CD4-positive, CD25-positive, alpha-beta regulatory T cell (primary cell): ENCODE data around the gene DPEP2. TPM values are rescaled to one million over a fixed set of nuclear protein-coding genes. Genes with fewer than 3 reads are reported as not detected.
"Not testable (repeated sequence)": the region's sequence is repeated elsewhere in the genome, so short reads cannot be mapped to it uniquely, and the experiment has no call there.

Experiments used
- ATAC-seq, 2 donors: fragments of 150-1000 bp; cut with Tn5 transposase; one replicate each; pipeline ENCODE4 v1.10.0; 2021; ENCODE audit warnings: low read depth in 2 of 2, moderate number of reproducible peaks in 2 of 2, moderate library complexity in 1 of 2
- DNase-seq, 3 donors: peaks; one replicate each; pipeline versions ENCODE4 v3.0.0 to v3.0.0-alpha.2; 2012 to 2022; ENCODE audit warnings: mixed read lengths in 1 of 3
- H3K27ac ChIP-seq: one replicate; pipeline ENCODE4 v1.7.0; 2013; ENCODE audit warnings: mild to moderate bottlenecking, low read length; ENCODE audit not compliant: insufficient read depth, poor library complexity, severe bottlenecking
- H3K27me3 ChIP-seq: one replicate; pipeline ENCODE4 v1.7.0; 2013; ENCODE audit warnings: low read length; ENCODE audit not compliant: control insufficient read depth, insufficient read depth
- H3K36me3 ChIP-seq: one replicate; pipeline ENCODE4 v1.7.0; 2013; ENCODE audit warnings: mild to moderate bottlenecking, low read length, moderate library complexity; ENCODE audit not compliant: control insufficient read depth, insufficient read depth
- H3K4me1 ChIP-seq: 2 replicates; pipeline ENCODE4 v1.7.0; 2013; ENCODE audit warnings: mild to moderate bottlenecking, low read length; ENCODE audit not compliant: insufficient read depth, control insufficient read depth, poor library complexity, severe bottlenecking
- H3K4me3 ChIP-seq: one replicate; pipeline ENCODE4 v1.7.0; 2013; ENCODE audit warnings: low read depth, mild to moderate bottlenecking, low read length, moderate library complexity
- H3K9me3 ChIP-seq, 2 experiments: 1 replicate in 1 of 2; 2 replicates in 1 of 2; pipeline ENCODE4 v1.7.0; 2013; ENCODE audit warnings: low read length in 2 of 2, mild to moderate bottlenecking in 1 of 2, moderate library complexity in 1 of 2; ENCODE audit not compliant: control insufficient read depth in 2 of 2
- H3K27ac Mint-ChIP-seq, 3 donors: one replicate each; pipeline ENCODE4 v1.8.0; 2020 to 2022; ENCODE audit warnings: mild to moderate bottlenecking in 3 of 3, mixed read lengths in 3 of 3, moderate library complexity in 2 of 3
- H3K27me3 Mint-ChIP-seq: one replicate; pipeline ENCODE4 v1.8.0; 2022; ENCODE audit warnings: mild to moderate bottlenecking, mixed read lengths
- H3K36me3 Mint-ChIP-seq: one replicate; pipeline ENCODE4 v1.8.0; 2020; ENCODE audit warnings: mixed read lengths
- H3K4me1 Mint-ChIP-seq, 4 donors: one replicate each; pipeline ENCODE4 v1.8.0; 2020 to 2022; ENCODE audit warnings: mixed read lengths in 4 of 4, mild to moderate bottlenecking in 1 of 4
- H3K4me3 Mint-ChIP-seq, 4 donors: one replicate each; pipeline ENCODE4 v1.8.0; 2020 to 2022; ENCODE audit warnings: mild to moderate bottlenecking in 4 of 4, mixed read lengths in 4 of 4, moderate library complexity in 3 of 4
- H3K9me3 Mint-ChIP-seq, 7 donors: one replicate each; pipeline ENCODE4 v1.8.0; 2020 to 2022; ENCODE audit warnings: mixed read lengths in 7 of 7, mild to moderate bottlenecking in 3 of 7, moderate library complexity in 2 of 7
- polyA plus RNA-seq, 4 donors: library from polyadenylated mRNA; unstranded; fragments of 300-500 nt; fragmentation: Illumina TruSeq; gene quantifications; one replicate each; pipeline ENCODE4 v1.2.3, GENCODE V29; 2021
- total RNA-seq: library from RNA; stranded (reverse); gene quantifications from one replicate; pipeline ENCODE4 v1.2.3, GENCODE V29; 2022

DPEP2 gene
- total and polyA plus RNA-seq, 5 donors from 2014 or later = 52.2 to 70.0 (median 58.0) TPM

DNA sequence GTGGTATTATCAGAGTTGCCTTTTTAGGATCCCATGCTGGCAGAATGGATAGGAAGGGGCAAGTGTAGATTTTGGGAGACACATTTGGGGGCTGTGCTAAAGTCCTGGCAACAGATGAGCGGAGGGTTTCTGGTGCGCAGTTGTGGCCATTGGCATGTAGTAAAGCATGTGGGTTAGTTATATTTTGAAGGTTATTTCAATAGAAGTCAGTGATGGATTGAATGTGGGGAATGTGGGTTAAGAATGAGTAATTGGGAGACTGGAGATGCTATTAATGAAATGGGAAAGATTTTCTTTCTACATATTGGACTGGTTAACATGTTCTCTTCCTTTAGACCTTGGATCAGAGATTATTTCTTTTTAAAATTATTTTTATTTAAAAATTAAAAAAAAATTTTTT, 33.8 kb upstream of the DPEP2 start:
- H3K27me3 ChIP-seq = no peaks in the 10 kb centered on the region
- no peak overlapping the region for H3K27ac ChIP-seq
- ATAC-seq (no peak), DNase-seq (no peak)
- Mint-ChIP-seq H3K27me3 (no peaks in the 10 kb centered on the region), H3K9me3 (no peaks in the 10 kb centered on the region), H3K4me3 (peak overlapping the region in 1 of 4 donors; percentile 41), H3K27ac (peak overlapping the region in 1 of 3 donors; percentile 47), H3K36me3 (peaks cover 10% of the 10 kb centered on the region), H3K4me1 (peaks cover 2 to 5% (median 3%) of the 10 kb centered on the region in 4 donors)
- H3K4me1 ChIP-seq = no peaks in the 10 kb centered on the region
- no peak overlapping the region for H3K4me3 ChIP-seq
- H3K36me3 ChIP-seq = peaks cover 8% of the 10 kb centered on the region
- H3K9me3 ChIP-seq = no peaks in the 10 kb centered on the region

DNA sequence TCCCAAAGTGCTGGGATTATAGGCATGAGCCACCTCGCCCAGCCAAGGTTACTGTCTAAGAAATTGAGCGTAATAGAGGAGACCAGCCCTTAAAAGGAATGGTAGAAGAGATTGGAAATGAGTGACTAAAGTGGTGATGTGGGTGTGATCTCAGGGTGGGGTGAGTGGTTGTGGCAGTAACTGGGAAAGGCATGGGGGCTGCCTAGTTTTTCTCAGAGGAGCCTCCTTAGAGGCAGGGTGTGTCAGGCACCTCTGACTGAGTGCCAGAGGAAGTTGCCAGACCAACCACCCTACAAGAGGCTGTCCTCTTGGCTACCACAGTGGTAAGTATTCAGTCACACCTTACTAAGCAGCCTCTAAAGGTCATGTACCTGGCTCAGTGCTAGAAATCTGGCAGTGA, 32.7 kb upstream of the DPEP2 start:
- H3K4me1 Mint-ChIP-seq = peaks cover 2 to 9% (median 4%) of the 10 kb centered on the region in 4 donors
- peak overlapping the region in 2 of 3 donors; percentile 70 to 71 for H3K27ac Mint-ChIP-seq
- H3K27me3 ChIP-seq = no peaks in the 10 kb centered on the region
- no peaks in the 10 kb centered on the region for H3K27me3 Mint-ChIP-seq
- H3K4me1 ChIP-seq = no peaks in the 10 kb centered on the region
- H3K4me3 ChIP-seq = no peak overlapping the region
- no peaks in the 10 kb centered on the region for H3K9me3 ChIP-seq
- ATAC-seq (no peak), DNase-seq (peak in 1 of 3 donors; percentile 20)
- H3K4me3 Mint-ChIP-seq = no peak overlapping the region
- peaks cover 14% of the 10 kb centered on the region for H3K36me3 Mint-ChIP-seq
- no peaks in the 10 kb centered on the region for H3K9me3 Mint-ChIP-seq
- no peak overlapping the region for H3K27ac ChIP-seq
- peaks cover 10% of the 10 kb centered on the region for H3K36me3 ChIP-seq

DNA sequence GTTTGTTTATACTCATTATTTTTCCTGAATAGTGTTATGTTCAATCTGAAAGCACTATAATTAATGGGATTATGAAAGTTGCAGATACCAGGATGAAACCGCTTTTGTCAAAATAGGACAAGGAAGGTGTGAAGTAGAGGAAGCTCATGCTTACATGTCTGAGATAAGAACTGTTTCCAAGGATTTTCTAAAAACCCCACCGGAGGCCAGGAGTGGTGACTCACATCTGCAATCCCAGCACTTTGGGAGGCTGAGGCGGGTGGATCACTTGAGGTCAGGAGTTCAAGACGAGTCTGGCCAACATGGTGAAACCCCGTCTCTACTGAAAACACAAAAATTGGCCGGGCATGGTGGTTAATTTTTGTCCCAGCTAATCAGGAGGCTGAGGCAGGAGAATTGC, 30.8 kb upstream of the DPEP2 start:
- H3K4me1 ChIP-seq, H3K27me3 ChIP-seq, H3K27me3 Mint-ChIP-seq, H3K27ac ChIP-seq, H3K27ac Mint-ChIP-seq, H3K4me3 Mint-ChIP-seq, H3K4me1 Mint-ChIP-seq, H3K4me3 ChIP-seq, H3K9me3 Mint-ChIP-seq, H3K9me3 ChIP-seq, DNase-seq, ATAC-seq: not testable (repeated sequence)
- H3K36me3 ChIP-seq = peaks cover 15% of the 10 kb centered on the region
- H3K36me3 Mint-ChIP-seq = peaks cover 17% of the 10 kb centered on the region

DNA sequence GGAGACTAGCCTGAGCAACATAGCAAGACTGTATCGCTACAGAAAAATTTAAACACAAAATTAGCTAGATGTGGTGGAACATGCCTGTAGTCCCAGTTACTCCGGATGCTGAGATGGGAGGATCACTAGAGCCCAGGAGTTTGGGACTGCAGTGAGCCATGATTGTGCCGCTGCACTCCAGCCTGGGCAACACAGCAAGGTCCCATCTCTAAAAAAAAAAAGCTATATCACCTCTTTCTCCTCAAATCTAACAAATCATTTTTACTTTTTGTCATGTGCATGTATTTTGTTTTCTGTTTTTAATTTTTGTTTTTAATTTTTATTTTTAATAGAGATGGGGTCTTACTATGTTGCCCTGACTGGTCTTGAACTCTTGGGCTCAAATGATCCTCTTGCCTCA, 29.7 kb upstream of the DPEP2 start:
- H3K27me3 Mint-ChIP-seq = no peaks in the 10 kb centered on the region
- Histone ChIP-seq H3K27me3 (no peaks in the 10 kb centered on the region), H3K4me3 (no peak overlapping the region), H3K9me3 (no peaks in the 10 kb centered on the region), H3K27ac (no peak overlapping the region), H3K4me1 (no peaks in the 10 kb centered on the region), H3K36me3 (peaks cover 15% of the 10 kb centered on the region)
- peaks cover 4 to 13% (median 7%) of the 10 kb centered on the region in 4 donors for H3K4me1 Mint-ChIP-seq
- H3K9me3 Mint-ChIP-seq = no peaks in the 10 kb centered on the region
- no peak overlapping the region for H3K4me3 Mint-ChIP-seq
- peaks cover 17% of the 10 kb centered on the region for H3K36me3 Mint-ChIP-seq
- ATAC-seq (no peak), DNase-seq (no peak)
- no peak overlapping the region for H3K27ac Mint-ChIP-seq

DNA sequence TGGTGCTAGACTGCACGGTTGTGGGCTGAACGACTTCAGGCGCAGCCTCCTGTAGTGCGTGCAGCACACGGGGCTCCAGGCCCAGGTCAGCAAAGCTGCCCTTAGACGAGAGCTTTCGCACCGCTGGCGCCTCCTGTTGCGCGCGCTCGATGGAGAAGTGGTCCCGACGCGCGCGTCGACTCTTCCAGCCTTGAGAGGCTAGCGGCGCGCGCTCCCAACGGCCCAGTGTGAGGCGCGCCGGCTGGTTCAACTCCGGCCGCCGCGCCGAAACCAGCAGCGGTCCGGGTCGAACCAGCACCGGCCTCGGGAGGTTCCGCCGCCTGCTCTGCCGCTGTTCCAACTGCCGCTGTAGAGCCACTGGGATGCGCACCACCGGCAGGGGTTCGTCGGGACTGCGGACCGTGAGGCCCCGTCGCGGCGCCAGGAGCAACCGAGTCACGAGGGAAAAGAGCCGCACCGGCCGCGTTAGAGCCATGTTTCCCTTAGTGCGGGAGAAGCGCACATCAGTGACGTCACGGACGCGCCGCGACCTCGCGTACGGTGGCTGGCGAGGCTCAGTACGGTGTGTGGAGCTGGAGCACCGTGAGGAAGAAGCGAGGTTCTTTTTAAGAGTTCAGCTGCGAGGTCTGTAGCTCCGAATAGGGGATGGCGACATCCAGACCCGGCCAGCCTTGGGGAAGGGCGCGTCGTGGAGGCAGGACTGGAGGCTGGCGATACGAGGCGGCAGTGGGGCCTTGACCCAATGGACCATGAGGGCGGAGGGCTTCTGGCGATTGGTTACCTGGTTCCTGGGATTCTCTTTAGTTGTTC, 23.6 kb upstream of the DPEP2 start, which contains the start of the genes DDX28 and DUS2:
Gene DDX28 (minus strand): TSS at position 505 of the 810 bp plus-strand sequence. CDS start 30 bp downstream, at position 475.
Gene DUS2 (plus strand): TSS at position 557 of the 810 bp plus-strand sequence. CDS start 14,740 bp downstream, outside the sequence.
- Histone ChIP-seq H3K4me3 (peak within 1 kb of the TSS; percentile 83), H3K4me1 (peaks cover 25% of the 10 kb centered on the region), H3K27ac (peak within 1 kb of the TSS; percentile 79), H3K9me3 (no peaks in the 10 kb centered on the region), H3K27me3 (no peaks in the 10 kb centered on the region), H3K36me3 (peaks cover 13% of the 10 kb centered on the region)
- H3K4me3 Mint-ChIP-seq = peak within 1 kb of the TSS; percentile 95 to 97 (median 96)
- H3K27me3 Mint-ChIP-seq = no peaks in the 10 kb centered on the region
- no peaks in the 10 kb centered on the region for H3K9me3 Mint-ChIP-seq
- H3K27ac Mint-ChIP-seq = peak within 1 kb of the TSS; percentile 98 to 99 (median 98)
- peaks cover 11% of the 10 kb centered on the region for H3K36me3 Mint-ChIP-seq
- DNase-seq (peak; percentile 87 to 95 (median 93)), ATAC-seq (peak; percentile 89 to 90)
- peaks cover 5 to 40% (median 20%) of the 10 kb centered on the region in 4 donors for H3K4me1 Mint-ChIP-seq

DNA sequence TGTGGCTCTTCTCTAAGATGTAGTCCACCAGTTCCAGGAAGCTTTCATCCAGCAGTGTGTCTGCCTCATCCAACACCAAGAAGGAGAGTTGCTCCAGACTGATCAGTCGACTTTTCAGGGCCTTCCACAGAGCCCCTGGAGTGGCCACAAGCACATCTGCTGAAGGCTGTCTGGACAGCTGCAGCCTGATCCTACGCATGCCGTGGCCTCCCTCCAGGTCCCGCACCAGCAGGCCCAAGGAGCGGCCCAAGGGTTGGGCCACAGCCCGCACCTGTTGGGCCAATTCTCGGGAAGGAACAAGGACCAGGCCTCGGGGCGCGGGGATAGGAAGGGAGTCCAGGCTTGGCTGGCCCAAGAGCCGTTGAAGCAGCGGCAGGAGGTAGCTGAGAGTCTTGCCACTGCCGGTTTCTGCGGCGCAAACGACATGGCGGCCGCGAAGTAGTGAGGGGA, 23.0 kb upstream of the DPEP2 start:
- H3K27ac ChIP-seq = peak overlapping the region; percentile 79
- peaks cover 13% of the 10 kb centered on the region for H3K36me3 ChIP-seq
- ATAC-seq (no peak), DNase-seq (no peak)
- no peaks in the 10 kb centered on the region for H3K9me3 ChIP-seq
- H3K9me3 Mint-ChIP-seq = no peaks in the 10 kb centered on the region
- peak overlapping the region; percentile 95 to 97 (median 96) for H3K4me3 Mint-ChIP-seq
- H3K27ac Mint-ChIP-seq = peak overlapping the region; percentile 98 to 99 (median 98)
- H3K27me3 ChIP-seq = no peaks in the 10 kb centered on the region
- H3K4me1 Mint-ChIP-seq = peaks cover 5 to 35% (median 19%) of the 10 kb centered on the region in 4 donors
- H3K4me1 ChIP-seq = peaks cover 25% of the 10 kb centered on the region
- H3K36me3 Mint-ChIP-seq = peaks cover 6% of the 10 kb centered on the region
- peak overlapping the region; percentile 83 for H3K4me3 ChIP-seq
- no peaks in the 10 kb centered on the region for H3K27me3 Mint-ChIP-seq

DNA sequence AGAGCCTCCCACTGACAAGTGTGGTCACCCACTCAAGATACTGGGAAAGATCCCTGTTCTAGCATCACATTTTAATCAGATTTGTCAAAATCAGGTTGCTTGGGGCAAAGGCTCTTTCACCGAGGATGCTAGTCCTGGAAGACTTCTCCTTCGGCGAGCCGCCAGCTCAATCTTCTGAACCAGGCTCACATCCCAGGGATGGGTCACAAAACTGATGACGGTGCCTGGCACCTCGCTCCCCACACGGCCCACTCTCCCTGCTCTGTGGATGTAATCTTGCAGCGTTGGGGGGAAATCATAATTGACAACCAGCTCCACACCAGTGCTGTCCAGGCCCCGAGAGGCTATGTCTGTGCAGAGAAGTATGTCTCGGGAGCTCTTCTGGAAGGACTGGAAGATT, 22.2 kb upstream of the DPEP2 start:
- no peaks in the 10 kb centered on the region for H3K9me3 ChIP-seq
- no peaks in the 10 kb centered on the region for H3K27me3 ChIP-seq
- H3K4me3 Mint-ChIP-seq = peak overlapping the region; percentile 95 to 97 (median 96)
- H3K4me3 ChIP-seq = peak overlapping the region; percentile 83
- H3K27ac ChIP-seq = no peak overlapping the region
- no peaks in the 10 kb centered on the region for H3K9me3 Mint-ChIP-seq
- H3K4me1 Mint-ChIP-seq = peaks cover 5 to 35% (median 18%) of the 10 kb centered on the region in 4 donors
- H3K36me3 ChIP-seq = peaks cover 13% of the 10 kb centered on the region
- H3K27me3 Mint-ChIP-seq = no peaks in the 10 kb centered on the region
- H3K36me3 Mint-ChIP-seq = peaks cover 3% of the 10 kb centered on the region
- DNase-seq = no peak
- peaks cover 25% of the 10 kb centered on the region for H3K4me1 ChIP-seq
- H3K27ac Mint-ChIP-seq = peak overlapping the region in 2 of 3 donors; percentile 60 to 98
- no peak for ATAC-seq
